ENCODE data around the gene BARX1. TPM values are rescaled to one million over a fixed set of nuclear protein-coding genes. Genes with fewer than 3 reads are reported as not detected.
"Not testable (repeated sequence)": the region's sequence is repeated elsewhere in the genome, so short reads cannot be mapped to it uniquely, and the experiment has no call there.

Gene BARX1
- total RNA-seq, 2 experiments from 2014 or later: 0.43 to 0.44 TPM

GRCh38 chr9:93978551-93978950 is 23.4 kb upstream of the BARX1 start:
- peaks cover 24% of the 10 kb centered on the region for H3K27me3 Mint-ChIP-seq
- no peak for DNase-seq
- CTCF ChIA-PET: interaction anchor here (0.7 to 1.2 kb wide), 3 partner anchors 23 to 1910 kb away, joined by 3 to 4 read pairs (median 3); no protein-coding TSS in a partner anchor
- H3K4me3 Mint-ChIP-seq: no peak overlapping the region
- intact Hi-C loops (cut with micrococcal nuclease): no loop called here
- H3K4me1 Mint-ChIP-seq (ENCODE audit: low read depth): no peaks in the 10 kb centered on the region
- H3K9me3 Mint-ChIP-seq: no peaks in the 10 kb centered on the region
- H3K36me3 Mint-ChIP-seq: no peaks in the 10 kb centered on the region
- no peak overlapping the region for H3K27ac Mint-ChIP-seq
- POLR2A ChIA-PET: no interaction called here

DNA sequence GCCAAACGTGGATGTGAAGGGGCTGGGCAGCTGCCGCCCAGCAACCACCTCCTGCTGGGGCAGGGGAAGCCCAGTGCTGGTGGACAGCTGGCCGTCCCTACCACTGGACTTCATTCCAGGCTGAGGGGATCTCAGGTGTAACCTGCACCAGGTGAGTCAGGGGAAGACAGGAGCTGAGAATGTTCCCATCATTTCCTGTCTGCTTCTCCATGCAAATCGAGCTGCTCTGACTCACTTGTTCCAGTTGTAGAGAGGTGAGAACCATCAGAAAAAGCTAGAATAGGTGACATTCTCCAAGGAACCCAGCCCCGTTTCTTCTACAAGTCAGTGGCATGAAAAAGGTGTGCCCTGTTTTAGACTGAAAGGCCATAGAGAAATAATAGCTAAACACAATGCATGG is 21.8 kb upstream of the BARX1 start:
- peaks cover 12% of the 10 kb centered on the region for H3K9me3 Mint-ChIP-seq
- DNase-seq: no peak
- ChIA-PET POLR2A (no interaction called here), CTCF (interaction anchor here (0.9 to 1.4 kb wide), 2 partner anchors 14 to 37 kb away, joined by 3 to 4 read pairs; no protein-coding TSS in a partner anchor)
- no peak overlapping the region for H3K4me3 Mint-ChIP-seq
- H3K27ac Mint-ChIP-seq: no peak overlapping the region
- no peaks in the 10 kb centered on the region for H3K36me3 Mint-ChIP-seq
- H3K4me1 Mint-ChIP-seq (ENCODE audit: low read depth): no peaks in the 10 kb centered on the region
- peaks cover 27% of the 10 kb centered on the region for H3K27me3 Mint-ChIP-seq
- intact Hi-C loops (cut with micrococcal nuclease): no loop called here

DNA sequence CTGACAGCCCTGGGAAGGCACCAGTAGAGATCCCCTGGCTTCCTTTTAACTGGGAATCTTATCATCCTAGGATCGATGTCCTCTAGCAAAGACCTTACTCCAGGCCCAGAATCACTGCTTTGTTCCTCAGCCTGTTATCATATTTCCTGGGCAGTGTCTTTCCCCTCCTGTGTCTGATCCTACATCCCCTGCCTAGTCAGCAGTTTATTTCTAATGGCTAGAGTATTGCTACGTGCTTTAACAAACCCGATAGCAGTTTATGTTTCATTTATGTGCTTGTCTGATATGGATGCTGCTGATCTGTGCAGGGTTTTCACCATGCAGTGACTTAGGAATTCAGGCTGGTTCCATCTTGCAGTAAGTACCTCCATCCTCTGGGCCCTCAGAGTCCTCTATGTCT is 20.9 kb upstream of the BARX1 start:
- POLR2A ChIA-PET: interaction anchor here (0.6 kb wide), 1 partner anchor 286 kb away, joined by 3 read pairs; no protein-coding TSS in a partner anchor
- intact Hi-C loops (cut with micrococcal nuclease): no loop called here
- H3K27ac Mint-ChIP-seq: no peak overlapping the region

DNA sequence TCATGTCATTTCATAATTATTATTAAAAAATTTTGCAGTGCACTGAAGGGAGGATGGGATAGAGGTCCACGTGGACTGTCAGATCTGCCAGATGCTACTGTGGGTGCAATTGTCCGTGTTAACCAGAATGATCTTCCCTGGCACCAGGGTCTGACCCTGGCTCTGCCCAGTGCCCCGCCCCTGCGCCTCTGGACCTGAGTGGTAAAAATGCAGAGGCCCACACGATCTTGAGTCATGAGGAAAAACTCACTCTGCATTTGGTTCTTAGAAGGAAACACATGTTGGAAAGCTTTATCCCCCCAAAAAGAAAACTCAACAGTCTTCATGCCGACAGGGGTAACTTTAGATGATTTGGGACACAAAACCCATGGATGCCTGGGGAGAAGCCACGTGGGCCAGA is 20.1 kb upstream of the BARX1 start:
- Mint-ChIP-seq H3K27ac (no peak overlapping the region), H3K27me3 (peaks cover 20% of the 10 kb centered on the region), H3K4me3 (no peak overlapping the region), H3K4me1 (ENCODE audit: low read depth) (no peaks in the 10 kb centered on the region), H3K9me3 (peaks cover 12% of the 10 kb centered on the region), H3K36me3 (no peaks in the 10 kb centered on the region)
- intact Hi-C loops (cut with micrococcal nuclease): no loop called here
- POLR2A ChIA-PET: no interaction called here
- DNase-seq: no peak
- CTCF ChIA-PET: no interaction called here

More for the DNA sequence above, 20.9 kb upstream of the BARX1 start:
- no peak for DNase-seq
- Mint-ChIP-seq H3K4me3 (no peak overlapping the region), H3K4me1 (ENCODE audit: low read depth) (no peaks in the 10 kb centered on the region), H3K27me3 (peaks cover 23% of the 10 kb centered on the region), H3K36me3 (no peaks in the 10 kb centered on the region), H3K9me3 (peaks cover 12% of the 10 kb centered on the region)
- CTCF ChIA-PET: no interaction called here

- Mint-ChIP-seq H3K27ac (no peak overlapping the region), H3K4me3 (no peak overlapping the region), H3K9me3 (peaks cover 12% of the 10 kb centered on the region), H3K36me3 (no peaks in the 10 kb centered on the region), H3K27me3 (peaks cover 15% of the 10 kb centered on the region), H3K4me1 (ENCODE audit: low read depth) (no peaks in the 10 kb centered on the region)
- no peak for DNase-seq
- intact Hi-C loops (cut with micrococcal nuclease): no loop called here
- ChIA-PET POLR2A (no interaction called here), CTCF (no interaction called here)
Measured at GRCh38 chr9:93974151-93974550, 19.0 kb upstream of the BARX1 start.

DNA sequence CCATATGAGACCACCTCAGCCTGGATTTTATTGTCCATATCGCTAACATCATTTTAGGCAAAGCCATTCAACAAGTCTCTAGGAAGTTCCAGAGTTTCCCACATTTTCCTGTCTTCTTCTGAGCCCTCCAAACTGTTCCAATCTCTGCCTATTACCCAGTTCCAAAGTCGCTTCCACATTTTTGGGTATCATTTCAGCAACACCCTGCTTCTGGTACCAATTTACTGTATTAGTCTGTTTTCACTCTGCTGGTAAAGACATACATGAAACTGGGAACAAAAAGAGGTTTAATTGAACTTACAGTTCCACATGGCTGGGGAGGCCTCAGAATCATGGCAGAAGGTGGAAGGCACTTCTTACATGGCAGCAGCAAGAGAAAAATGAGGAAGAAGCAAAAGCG is 17.5 kb upstream of the BARX1 start:
- intact Hi-C loops (cut with micrococcal nuclease); DNase-seq; H3K4me3 Mint-ChIP-seq; CTCF ChIA-PET; H3K4me1 Mint-ChIP-seq (ENCODE audit: low read depth); H3K36me3 Mint-ChIP-seq; H3K27ac Mint-ChIP-seq; POLR2A ChIA-PET: not testable (repeated sequence)
- peaks cover 12% of the 10 kb centered on the region for H3K27me3 Mint-ChIP-seq
- H3K9me3 Mint-ChIP-seq: peaks cover 12% of the 10 kb centered on the region

DNA sequence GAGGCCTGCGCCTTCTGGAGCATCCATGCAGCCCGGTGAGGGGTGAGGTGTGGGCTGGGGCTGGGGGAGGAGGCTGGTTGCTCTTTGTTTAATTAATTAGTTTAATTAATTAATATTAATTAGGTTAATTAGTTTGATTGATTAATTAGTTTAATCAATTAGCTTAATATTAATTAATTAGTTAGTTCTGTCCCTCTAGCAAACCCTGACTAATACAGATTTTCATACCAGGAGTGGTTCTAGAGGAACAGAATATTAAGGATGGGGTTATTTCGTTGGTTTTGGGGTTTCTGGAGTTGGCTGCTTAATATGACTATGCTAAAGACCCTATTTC is 14.1 kb upstream of the BARX1 start:
- intact Hi-C loops (cut with micrococcal nuclease): no loop called here
- H3K27ac Mint-ChIP-seq: no peak overlapping the region
- no peaks in the 10 kb centered on the region for H3K4me1 Mint-ChIP-seq (ENCODE audit: low read depth)
- no peak for DNase-seq
- peaks cover 12% of the 10 kb centered on the region for H3K9me3 Mint-ChIP-seq
- H3K4me3 Mint-ChIP-seq: no peak overlapping the region
- H3K36me3 Mint-ChIP-seq: no peaks in the 10 kb centered on the region
- H3K27me3 Mint-ChIP-seq: peaks cover 20% of the 10 kb centered on the region
- CTCF ChIA-PET: interaction anchor here (0.7 kb wide), 1 partner anchor 287 kb away, joined by 3 read pairs; no protein-coding TSS in a partner anchor
- POLR2A ChIA-PET: no interaction called here

DNA sequence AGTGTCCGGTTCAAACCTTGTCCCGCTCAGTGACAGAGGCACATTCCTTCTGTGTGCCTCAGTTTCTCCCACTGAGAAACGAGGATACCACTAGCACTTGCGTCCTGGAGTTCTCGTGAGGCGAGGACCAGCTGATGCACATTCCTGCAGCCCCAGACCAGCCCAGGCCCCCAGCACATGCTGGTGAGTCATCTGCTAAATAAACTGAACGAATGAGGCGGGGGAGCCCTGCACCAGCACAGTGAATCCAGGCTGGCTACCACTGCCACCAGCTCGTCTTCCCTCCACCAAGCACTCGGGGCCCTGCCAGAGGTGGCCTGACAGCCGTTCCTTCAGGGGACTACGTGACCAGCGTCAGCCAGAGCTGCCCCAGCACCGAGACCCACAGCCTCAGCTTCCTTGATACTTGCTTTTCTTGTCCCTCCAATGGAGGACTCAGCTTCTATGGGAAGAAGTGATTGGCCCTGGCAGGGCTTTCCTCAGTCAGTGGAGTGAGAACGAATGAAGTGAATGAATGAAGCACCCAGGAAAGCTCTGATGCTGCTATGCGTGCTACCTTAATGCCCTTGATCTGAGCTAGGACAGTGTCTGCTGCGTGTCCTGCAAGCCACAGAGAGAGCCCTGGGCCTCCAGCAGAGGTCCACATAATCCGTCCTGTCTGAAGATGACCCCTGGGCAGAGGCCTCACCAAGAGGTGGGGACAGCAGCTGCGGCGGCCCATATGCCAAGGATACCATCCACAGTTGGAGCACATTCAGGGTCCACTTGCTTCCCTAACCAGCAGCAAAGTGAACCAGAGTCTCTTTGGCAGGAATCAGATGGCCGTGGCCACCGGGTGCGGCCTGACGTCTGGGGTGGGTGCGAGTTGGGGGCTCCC is 13.5 kb upstream of the BARX1 start:
- intact Hi-C loops (cut with micrococcal nuclease): no loop called here
- ChIA-PET POLR2A (no interaction called here), CTCF (interaction anchor here (0.7 kb wide), 1 partner anchor 286 kb away, joined by 3 read pairs; no protein-coding TSS in a partner anchor)
- DNase-seq: no peak
- H3K27ac Mint-ChIP-seq: no peak overlapping the region
- no peak overlapping the region for H3K4me3 Mint-ChIP-seq
- no peaks in the 10 kb centered on the region for H3K4me1 Mint-ChIP-seq (ENCODE audit: low read depth)
- H3K9me3 Mint-ChIP-seq: peaks cover 12% of the 10 kb centered on the region
- H3K27me3 Mint-ChIP-seq: peaks cover 20% of the 10 kb centered on the region
- no peaks in the 10 kb centered on the region for H3K36me3 Mint-ChIP-seq

DNA sequence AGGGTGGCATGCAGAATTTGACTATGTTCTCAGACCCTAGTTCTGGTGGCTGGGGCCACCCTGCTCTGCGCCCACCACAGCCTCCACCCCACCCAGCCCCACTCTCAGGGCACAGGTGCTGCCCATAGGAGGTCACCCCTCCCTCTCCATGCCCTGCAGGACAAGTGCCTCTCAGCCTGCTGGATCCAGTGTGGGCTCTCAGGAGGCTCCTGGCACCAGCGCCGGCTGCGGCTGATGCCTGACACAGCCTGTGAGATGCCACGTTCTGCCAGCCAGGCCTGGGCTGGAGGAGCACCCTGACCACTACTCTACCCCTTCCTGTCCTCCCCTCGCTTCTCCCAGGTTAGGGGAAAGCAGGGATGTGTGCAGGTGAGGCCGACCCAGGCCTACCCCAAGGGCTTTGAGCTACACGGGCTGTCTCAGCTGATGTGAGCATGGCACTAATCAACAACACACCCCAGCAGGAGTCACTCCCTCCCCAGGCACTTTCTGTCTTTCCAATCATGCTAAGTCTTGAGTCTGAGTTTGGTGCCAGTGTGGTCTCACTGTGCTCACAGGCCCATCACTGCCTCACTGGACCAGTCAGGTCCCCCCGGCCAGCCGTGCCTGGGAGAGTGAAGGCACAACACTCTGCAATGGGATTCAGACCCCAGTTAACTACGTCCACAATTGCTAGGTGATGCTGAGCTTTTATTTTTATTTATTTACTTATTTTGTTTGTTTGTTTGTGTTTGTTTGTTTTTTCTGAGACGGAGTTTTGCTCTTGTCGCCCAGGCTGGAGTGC is 12.1 kb upstream of the BARX1 start:
- ChIA-PET POLR2A (no interaction called here), CTCF (no interaction called here)
- intact Hi-C loops (cut with micrococcal nuclease): no loop called here
- Mint-ChIP-seq H3K27me3 (peaks cover 17% of the 10 kb centered on the region), H3K4me3 (no peak overlapping the region), H3K27ac (no peak overlapping the region), H3K4me1 (ENCODE audit: low read depth) (peaks cover 10% of the 10 kb centered on the region), H3K9me3 (peaks cover under 1% of the 10 kb centered on the region), H3K36me3 (no peaks in the 10 kb centered on the region)
- DNase-seq: no peak

GRCh38 chr9:93965830-93966577 is 10.8 kb upstream of the BARX1 start:
- Mint-ChIP-seq H3K36me3 (no peaks in the 10 kb centered on the region), H3K9me3 (no peaks in the 10 kb centered on the region), H3K27ac (no peak overlapping the region), H3K4me3 (no peak overlapping the region), H3K4me1 (ENCODE audit: low read depth) (peaks cover 13% of the 10 kb centered on the region), H3K27me3 (peaks cover 24% of the 10 kb centered on the region)
- DNase-seq: no peak
- ChIA-PET POLR2A (no interaction called here), CTCF (interaction anchor here (0.7 kb wide), 1 partner anchor 245 kb away, joined by 3 read pairs; no protein-coding TSS in a partner anchor)
- intact Hi-C loops (cut with micrococcal nuclease): no loop called here

- Mint-ChIP-seq H3K9me3 (no peaks in the 10 kb centered on the region), H3K27me3 (peaks cover 29% of the 10 kb centered on the region), H3K4me3 (no peak overlapping the region), H3K36me3 (no peaks in the 10 kb centered on the region), H3K4me1 (ENCODE audit: low read depth) (peaks cover 24% of the 10 kb centered on the region), H3K27ac (no peak overlapping the region)
- POLR2A ChIA-PET: no interaction called here
- CTCF ChIA-PET: interaction anchor here (0.6 to 4.5 kb wide), 6 partner anchors 16 to 1914 kb away, joined by 3 to 40 read pairs (median 4); no protein-coding TSS in a partner anchor
- intact Hi-C loops (cut with micrococcal nuclease): no loop called here
- DNase-seq: no peak
Measured at GRCh38 chr9:93964685-93965084, 9.5 kb upstream of the BARX1 start.

DNA sequence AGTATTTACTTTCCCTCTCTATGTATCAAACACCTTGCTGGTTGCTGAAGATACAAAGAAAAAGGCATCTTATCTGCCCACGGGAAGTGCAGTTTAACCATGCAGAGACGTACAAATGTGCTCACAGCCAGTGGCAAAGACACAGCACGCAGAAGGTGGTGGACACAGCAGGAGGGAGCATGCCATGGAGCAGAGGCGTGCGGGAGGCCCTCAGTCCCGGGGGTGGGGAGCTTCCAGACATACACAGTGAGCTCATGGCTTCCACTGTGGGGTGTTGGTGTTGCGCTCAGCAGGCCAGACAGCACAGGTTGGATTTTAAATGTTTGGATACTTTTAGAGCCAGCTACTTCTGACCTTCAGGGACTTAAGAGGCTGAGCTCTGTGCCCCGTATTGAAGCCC is 8.8 kb upstream of the BARX1 start:
- H3K36me3 Mint-ChIP-seq: no peaks in the 10 kb centered on the region
- peaks cover 28% of the 10 kb centered on the region for H3K4me1 Mint-ChIP-seq (ENCODE audit: low read depth)
- no peak overlapping the region for H3K27ac Mint-ChIP-seq
- peaks cover 34% of the 10 kb centered on the region for H3K27me3 Mint-ChIP-seq
- POLR2A ChIA-PET: no interaction called here
- DNase-seq: no peak
- H3K9me3 Mint-ChIP-seq: no peaks in the 10 kb centered on the region
- no peak overlapping the region for H3K4me3 Mint-ChIP-seq
- intact Hi-C loops (cut with micrococcal nuclease): loop anchor here (1.0 kb wide), 2 partner anchors 138 to 282 kb away; no protein-coding TSS in a partner anchor
- CTCF ChIA-PET: interaction anchor here (0.6 to 4.5 kb wide), 11 partner anchors 11 to 1913 kb away, joined by 3 to 40 read pairs (median 4); no protein-coding TSS in a partner anchor
